ENCODE results near the gene KRTAP4-12.
"Not testable (repeated sequence)": the region's sequence is repeated elsewhere in the genome, so short reads cannot be mapped to it uniquely, and the experiment has no call there.

The KRTAP4-12 gene

DNA sequence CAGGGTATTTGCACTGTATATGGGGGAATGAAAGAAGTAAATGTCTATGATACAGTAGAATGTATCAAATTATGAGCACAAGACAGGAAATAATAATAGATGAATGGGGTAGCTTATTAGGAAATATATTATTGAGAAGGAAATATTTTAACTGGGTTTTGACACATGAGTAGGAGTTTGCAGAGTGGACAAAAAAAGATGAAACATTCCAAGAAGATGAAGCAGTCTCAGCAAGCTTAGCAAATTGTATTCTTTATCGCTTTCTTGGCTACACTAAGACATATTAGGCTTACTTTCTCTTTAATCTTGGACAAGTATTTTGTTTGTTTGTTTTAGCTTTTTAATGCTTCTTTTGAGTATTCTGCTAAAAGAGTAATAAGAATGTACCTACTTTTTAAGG, 20.1 kb downstream of the KRTAP4-12 start:
- Histone ChIP-seq H3K36me3 (ENCODE audit: control insufficient read depth, insufficient read depth, low read length) (no peaks in the 10 kb centered on the region), H3K9ac (ENCODE audit: low read length) (no peak overlapping the region), H3K9me3 (ENCODE audit: control insufficient read depth, low read length) (no peaks in the 10 kb centered on the region), H3K4me3 (ENCODE audit: low read length) (no peak overlapping the region), H3K27me3 (ENCODE audit: control insufficient read depth, insufficient read depth, low read length) (no peaks in the 10 kb centered on the region), H3K4me1 (ENCODE audit: control insufficient read depth, insufficient read depth, low read length) (no peaks in the 10 kb centered on the region)

DNA sequence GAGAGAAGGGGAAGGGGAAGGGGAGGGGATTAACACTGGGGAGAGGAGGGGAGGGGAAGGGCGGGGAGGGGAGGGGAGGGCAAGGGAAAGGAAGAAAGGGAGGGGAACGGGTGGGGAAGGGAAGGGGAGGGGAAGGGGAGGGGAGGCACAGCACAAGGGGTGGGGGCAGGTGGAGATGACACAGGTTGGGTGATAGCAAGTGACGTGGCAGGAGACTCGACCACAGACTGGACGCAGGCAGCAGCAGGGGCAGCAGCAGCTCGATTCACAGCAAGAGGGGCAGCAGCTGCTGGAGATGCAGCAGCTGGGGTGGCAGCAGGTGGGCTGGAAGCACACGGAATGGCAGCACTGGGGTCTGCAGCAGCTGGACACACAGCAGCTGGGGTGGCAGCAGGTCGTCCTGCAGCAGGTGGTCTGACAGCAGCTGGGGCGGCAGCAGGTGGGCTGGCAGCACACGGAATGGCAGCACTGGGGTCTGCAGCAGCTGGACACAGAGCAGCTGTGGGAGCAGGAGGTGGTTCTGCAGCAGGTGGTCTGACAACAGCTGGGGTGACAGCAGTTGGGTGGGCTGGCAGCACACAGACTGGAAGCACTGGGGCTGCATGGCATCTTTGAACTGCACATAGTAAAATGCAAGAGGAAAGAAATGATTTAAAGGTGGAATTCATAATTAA, 22.3 kb downstream of the KRTAP4-12 start, which contains the start of gene KRTAP4-16:
Gene KRTAP4-16, minus strand, starts transcription at position 624 of the 674 bp plus-strand sequence. Its CDS starts 0 bp downstream, at position 624.
- Histone ChIP-seq H3K9me3 (ENCODE audit: control insufficient read depth, low read length) (no peaks in the 10 kb centered on the region), H3K4me1 (ENCODE audit: control insufficient read depth, insufficient read depth, low read length) (no peaks in the 10 kb centered on the region), H3K4me3 (ENCODE audit: low read length) (no peak within 1 kb of the TSS), H3K36me3 (ENCODE audit: control insufficient read depth, insufficient read depth, low read length) (no peaks in the 10 kb centered on the region), H3K27me3 (ENCODE audit: control insufficient read depth, insufficient read depth, low read length) (no peaks in the 10 kb centered on the region), H3K9ac (ENCODE audit: low read length) (no peak within 1 kb of the TSS)

DNA sequence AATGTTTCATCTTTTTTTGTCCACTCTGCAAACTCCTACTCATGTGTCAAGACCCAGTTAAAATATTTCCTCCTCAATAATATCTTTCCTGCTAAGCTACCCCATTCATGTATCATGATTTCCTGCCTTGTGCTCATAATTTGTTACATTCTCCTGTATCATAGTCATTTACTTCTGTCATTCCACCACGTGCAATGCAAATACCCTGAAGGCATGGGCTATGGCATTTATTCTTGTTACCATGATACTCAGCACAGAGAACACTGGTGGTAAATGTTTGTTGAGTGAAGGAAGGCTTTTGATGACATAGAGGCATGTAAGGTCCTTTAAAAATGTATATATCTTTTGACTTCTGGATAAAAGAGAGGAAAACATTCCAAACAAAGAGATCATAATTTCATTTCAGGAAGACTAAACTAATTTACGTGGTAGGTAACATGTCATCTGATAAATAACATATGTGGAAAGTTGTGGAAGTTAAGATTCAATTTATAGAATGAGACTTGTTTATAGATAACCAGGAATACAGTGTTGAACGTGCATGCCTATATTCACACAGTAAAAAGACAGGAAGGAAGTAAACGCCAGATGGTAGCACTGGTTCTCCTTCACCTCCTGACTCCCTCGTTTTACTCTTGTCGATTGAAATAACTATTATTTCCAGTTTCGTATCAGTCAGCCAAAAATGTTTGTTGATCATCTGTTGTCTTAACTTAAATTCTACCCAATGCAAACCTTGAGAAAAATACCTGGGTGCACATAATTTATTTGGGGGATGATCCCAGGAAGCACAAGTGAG, 24.1 kb downstream of the KRTAP4-12 start:
- not testable (repeated sequence) for H3K36me3 ChIP-seq (ENCODE audit: control insufficient read depth, insufficient read depth, low read length); H3K4me3 ChIP-seq (ENCODE audit: low read length); H3K27me3 ChIP-seq (ENCODE audit: control insufficient read depth, insufficient read depth, low read length); H3K9me3 ChIP-seq (ENCODE audit: control insufficient read depth, low read length); H3K9ac ChIP-seq (ENCODE audit: low read length); H3K4me1 ChIP-seq (ENCODE audit: control insufficient read depth, insufficient read depth, low read length)

DNA sequence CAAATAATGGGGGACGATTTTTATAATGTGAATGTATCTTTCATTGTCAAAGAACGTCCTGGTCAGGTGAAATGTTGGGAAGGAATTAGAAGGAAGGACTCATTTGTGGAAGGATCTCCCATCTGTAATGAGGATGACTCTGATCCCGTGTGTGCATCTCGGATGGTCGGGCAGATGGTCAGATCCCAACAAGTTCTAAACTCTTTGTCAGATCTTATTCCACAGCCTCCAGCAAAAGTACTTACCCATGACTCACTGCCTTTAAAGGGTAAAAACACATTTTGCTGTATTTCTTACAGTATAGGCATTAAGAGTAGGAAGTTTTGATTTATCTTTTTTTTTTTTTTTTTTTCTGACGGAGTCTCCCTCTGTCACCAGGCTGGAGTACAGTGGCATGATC, 25.5 kb downstream of the KRTAP4-12 start:
- no peaks in the 10 kb centered on the region for H3K4me1 ChIP-seq (ENCODE audit: control insufficient read depth, insufficient read depth, low read length)

DNA sequence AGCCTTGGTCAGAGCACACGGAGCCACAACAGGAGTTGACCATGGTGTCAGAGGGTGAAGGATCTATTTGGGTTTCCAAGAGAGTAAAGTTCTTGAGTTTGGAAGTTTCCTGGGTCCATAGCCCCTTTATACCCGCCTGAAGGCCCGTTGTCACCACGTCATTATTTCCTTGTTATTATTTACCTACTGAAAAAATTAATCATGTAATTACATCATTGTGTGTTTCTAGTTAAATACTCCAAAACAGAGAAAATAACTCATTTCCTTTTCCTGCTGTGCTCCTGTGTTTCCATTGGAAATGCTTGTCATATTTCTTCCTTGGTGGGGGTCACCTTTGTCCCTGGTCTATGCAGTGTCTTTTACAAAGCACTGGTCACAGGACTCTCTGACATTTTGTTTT, 25.9 kb downstream of the KRTAP4-12 start, which contains the start of gene KRTAP4-8:
Gene KRTAP4-8, minus strand, starts transcription at position 101 of the 400 bp plus-strand sequence. Its CDS starts 58 bp downstream, at position 43.
- Histone ChIP-seq H3K4me3 (ENCODE audit: low read length) (no peak within 1 kb of the TSS), H3K4me1 (ENCODE audit: control insufficient read depth, insufficient read depth, low read length) (no peaks in the 10 kb centered on the region), H3K36me3 (ENCODE audit: control insufficient read depth, insufficient read depth, low read length) (no peaks in the 10 kb centered on the region), H3K27me3 (ENCODE audit: control insufficient read depth, insufficient read depth, low read length) (no peaks in the 10 kb centered on the region), H3K9me3 (ENCODE audit: control insufficient read depth, low read length) (no peaks in the 10 kb centered on the region), H3K9ac (ENCODE audit: low read length) (no peak within 1 kb of the TSS)

More for the DNA sequence above, 25.5 kb downstream of the KRTAP4-12 start:
- Histone ChIP-seq H3K9me3 (ENCODE audit: control insufficient read depth, low read length) (no peaks in the 10 kb centered on the region), H3K9ac (ENCODE audit: low read length) (no peak overlapping the region), H3K36me3 (ENCODE audit: control insufficient read depth, insufficient read depth, low read length) (no peaks in the 10 kb centered on the region), H3K4me3 (ENCODE audit: low read length) (no peak overlapping the region), H3K27me3 (ENCODE audit: control insufficient read depth, insufficient read depth, low read length) (no peaks in the 10 kb centered on the region)

DNA sequence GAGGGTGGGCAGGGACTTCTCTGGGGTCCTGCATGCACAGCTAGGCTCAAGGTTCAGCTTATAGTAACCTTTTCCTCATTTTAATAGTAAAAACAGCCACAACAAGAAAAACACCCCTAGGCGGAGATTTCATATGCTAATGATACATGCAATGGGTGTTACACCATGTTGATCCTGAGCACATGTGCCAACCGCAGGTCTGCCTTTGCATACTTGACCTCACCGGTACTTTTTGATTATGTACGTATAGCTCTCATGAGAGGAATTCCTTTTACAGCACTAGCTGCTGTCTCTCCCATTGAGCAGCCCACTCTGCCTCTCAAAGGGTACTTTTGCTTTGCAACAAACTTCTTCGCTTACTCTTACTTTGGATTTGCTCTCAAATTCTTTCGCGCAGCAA, 27.9 kb downstream of the KRTAP4-12 start:
- no peaks in the 10 kb centered on the region for H3K36me3 ChIP-seq (ENCODE audit: control insufficient read depth, insufficient read depth, low read length)
- no peaks in the 10 kb centered on the region for H3K27me3 ChIP-seq (ENCODE audit: control insufficient read depth, insufficient read depth, low read length)
- H3K4me1 ChIP-seq (ENCODE audit: control insufficient read depth, insufficient read depth, low read length) = no peaks in the 10 kb centered on the region
- no peak overlapping the region for H3K9ac ChIP-seq (ENCODE audit: low read length)
- H3K4me3 ChIP-seq (ENCODE audit: low read length) = no peak overlapping the region
- H3K9me3 ChIP-seq (ENCODE audit: control insufficient read depth, low read length) = no peaks in the 10 kb centered on the region

DNA sequence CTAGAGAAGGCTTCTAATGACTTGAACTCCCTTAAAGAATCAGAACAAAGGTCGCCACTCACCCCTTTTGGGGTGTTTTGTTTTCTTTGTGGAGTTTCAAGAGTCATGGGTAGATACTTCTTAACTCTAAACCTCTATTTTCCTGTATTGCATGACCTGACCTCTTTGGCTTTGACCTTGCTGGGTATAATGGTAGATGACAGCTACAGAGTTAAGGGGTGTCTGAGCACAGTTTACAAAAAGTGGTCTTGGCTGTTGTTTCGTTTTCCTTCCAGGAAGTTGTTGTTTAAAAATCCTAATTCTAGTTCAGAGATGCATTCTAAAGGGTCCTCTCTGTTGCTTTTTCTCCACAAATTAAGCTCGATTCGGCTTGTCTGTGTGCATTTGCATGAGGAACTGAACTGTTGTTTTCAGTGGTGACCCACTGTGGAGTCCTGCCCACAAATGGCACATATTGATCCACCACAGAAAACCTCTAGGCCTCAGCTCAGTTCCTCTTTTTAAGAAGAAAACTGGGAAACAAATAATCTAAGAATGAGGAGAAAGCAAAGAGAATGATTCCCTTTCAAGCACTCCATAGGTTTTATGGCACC, 35.1 kb downstream of the KRTAP4-12 start:
- not testable (repeated sequence) for H3K36me3 ChIP-seq (ENCODE audit: control insufficient read depth, insufficient read depth, low read length); H3K9me3 ChIP-seq (ENCODE audit: control insufficient read depth, low read length); H3K27me3 ChIP-seq (ENCODE audit: control insufficient read depth, insufficient read depth, low read length); H3K9ac ChIP-seq (ENCODE audit: low read length); H3K4me1 ChIP-seq (ENCODE audit: control insufficient read depth, insufficient read depth, low read length); H3K4me3 ChIP-seq (ENCODE audit: low read length)

DNA sequence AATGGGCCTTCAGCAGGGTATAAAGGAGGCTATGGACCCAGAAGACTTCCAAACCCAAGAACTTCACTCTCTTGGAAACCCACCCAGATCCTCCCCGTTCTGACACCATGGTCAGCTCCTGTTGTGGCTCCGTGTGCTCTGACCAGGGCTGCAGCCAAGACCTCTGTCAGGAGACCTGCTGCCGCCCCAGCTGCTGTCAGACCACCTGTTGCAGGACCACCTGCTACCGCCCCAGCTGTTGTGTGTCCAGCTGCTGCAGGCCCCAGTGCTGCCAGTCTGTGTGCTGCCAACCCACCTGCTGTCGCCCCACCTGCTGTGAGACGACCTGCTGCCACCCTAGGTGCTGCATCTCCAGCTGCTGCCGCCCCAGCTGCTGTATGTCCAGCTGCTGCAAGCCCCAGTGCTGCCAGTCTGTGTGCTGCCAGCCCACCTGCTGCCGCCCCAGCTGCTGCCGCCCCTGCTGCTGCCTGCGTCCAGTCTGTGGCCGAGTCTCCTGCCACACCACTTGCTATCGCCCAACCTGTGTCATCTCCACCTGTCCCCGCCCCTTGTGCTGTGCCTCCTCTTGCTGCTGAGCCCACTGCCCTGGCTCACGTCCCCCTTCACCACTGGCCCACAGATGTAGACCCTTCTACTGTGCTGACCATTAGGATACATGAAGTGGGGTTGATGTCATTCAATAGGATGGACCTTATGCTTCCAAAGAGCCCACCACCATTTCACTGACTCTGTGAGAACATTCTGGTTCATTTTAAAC, 39.7 kb downstream of the KRTAP4-12 start, which contains the start of gene KRTAP4-7:
Gene KRTAP4-7, plus strand, starts transcription at position 51 of the 757 bp plus-strand sequence. Its CDS starts 57 bp downstream, at position 108.
- not testable (repeated sequence) for H3K4me1 ChIP-seq (ENCODE audit: control insufficient read depth, insufficient read depth, low read length); H3K9ac ChIP-seq (ENCODE audit: low read length); H3K9me3 ChIP-seq (ENCODE audit: control insufficient read depth, low read length); H3K4me3 ChIP-seq (ENCODE audit: low read length); H3K27me3 ChIP-seq (ENCODE audit: control insufficient read depth, insufficient read depth, low read length); H3K36me3 ChIP-seq (ENCODE audit: control insufficient read depth, insufficient read depth, low read length)

DNA sequence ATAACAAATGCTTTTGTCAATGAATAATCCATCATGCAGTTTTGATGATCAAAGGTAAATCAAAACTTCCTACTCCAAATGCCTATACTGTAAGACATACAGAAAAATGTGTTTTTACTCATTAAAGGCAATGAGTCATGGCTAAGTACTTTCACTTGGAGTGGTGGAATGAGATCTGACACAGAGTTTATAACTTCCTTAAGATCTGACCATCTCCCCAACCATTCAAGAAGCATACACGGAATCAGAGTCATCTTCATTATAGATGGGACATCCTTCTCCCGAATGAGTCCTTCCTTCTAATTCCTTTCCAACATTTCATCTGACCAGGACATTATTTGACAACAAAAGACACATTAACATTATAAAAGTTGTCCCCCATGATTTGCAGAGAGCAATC, 40.6 kb downstream of the KRTAP4-12 start:
- not testable (repeated sequence) for H3K4me3 ChIP-seq (ENCODE audit: low read length); H3K4me1 ChIP-seq (ENCODE audit: control insufficient read depth, insufficient read depth, low read length); H3K27me3 ChIP-seq (ENCODE audit: control insufficient read depth, insufficient read depth, low read length); H3K9me3 ChIP-seq (ENCODE audit: control insufficient read depth, low read length); H3K9ac ChIP-seq (ENCODE audit: low read length); H3K36me3 ChIP-seq (ENCODE audit: control insufficient read depth, insufficient read depth, low read length)

DNA sequence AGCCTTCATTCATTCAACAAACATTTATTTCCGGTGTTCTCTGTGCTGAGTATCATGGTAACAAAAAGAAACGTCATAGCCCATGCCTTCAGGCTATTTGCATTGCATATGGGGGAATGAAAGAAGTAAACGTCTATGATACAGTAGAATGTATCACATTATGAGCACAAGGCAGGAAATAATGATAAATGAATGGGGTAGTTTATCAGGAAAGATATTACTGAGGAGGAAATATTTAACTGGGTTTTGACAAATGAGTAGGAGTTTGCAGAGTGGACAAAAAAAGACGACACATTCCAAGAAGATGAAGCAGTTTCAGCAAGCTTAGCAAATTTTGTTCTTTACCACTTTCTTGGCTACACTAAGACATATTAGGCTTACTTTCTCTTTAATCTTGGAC, 41.4 kb downstream of the KRTAP4-12 start:
- Histone ChIP-seq H3K9me3 (ENCODE audit: control insufficient read depth, low read length) (no peaks in the 10 kb centered on the region), H3K36me3 (ENCODE audit: control insufficient read depth, insufficient read depth, low read length) (no peaks in the 10 kb centered on the region), H3K9ac (ENCODE audit: low read length) (no peak overlapping the region), H3K4me1 (ENCODE audit: control insufficient read depth, insufficient read depth, low read length) (no peaks in the 10 kb centered on the region), H3K4me3 (ENCODE audit: low read length) (no peak overlapping the region), H3K27me3 (ENCODE audit: control insufficient read depth, insufficient read depth, low read length) (no peaks in the 10 kb centered on the region)

DNA sequence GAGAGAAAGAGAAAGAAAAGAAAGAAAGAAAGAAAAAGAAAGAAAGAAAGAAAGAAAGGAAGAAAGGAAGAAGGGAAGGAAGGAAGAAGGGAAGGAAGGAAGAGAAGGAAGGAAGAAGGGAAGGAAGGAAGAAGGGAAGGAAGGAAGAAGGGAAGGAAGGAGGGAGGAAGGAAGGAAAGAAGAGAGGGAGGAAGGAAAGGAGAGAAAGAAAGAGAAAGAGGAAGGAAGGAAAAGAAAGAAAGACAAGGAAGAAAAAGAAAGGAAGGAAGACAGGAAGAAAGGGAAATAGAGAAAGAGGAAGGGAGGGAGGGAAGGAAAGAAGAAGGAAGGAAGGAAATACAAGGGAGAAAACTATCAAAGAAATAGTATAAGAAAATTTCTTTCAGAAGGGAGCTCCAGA, 47.2 kb downstream of the KRTAP4-12 start:
- Histone ChIP-seq H3K36me3 (ENCODE audit: control insufficient read depth, insufficient read depth, low read length) (no peaks in the 10 kb centered on the region), H3K9ac (ENCODE audit: low read length) (no peak overlapping the region), H3K9me3 (ENCODE audit: control insufficient read depth, low read length) (no peaks in the 10 kb centered on the region), H3K4me3 (ENCODE audit: low read length) (no peak overlapping the region), H3K27me3 (ENCODE audit: control insufficient read depth, insufficient read depth, low read length) (peaks cover 8% of the 10 kb centered on the region), H3K4me1 (ENCODE audit: control insufficient read depth, insufficient read depth, low read length) (no peaks in the 10 kb centered on the region)
